IMR-90 (cell line): Measurements from ENCODE around the gene PGBD5.

ENCODE experiments used
- POLR2A ChIP-seq: IDR thresholded peaks from 2 replicates; pipeline ENCODE4 v1.6.1; 2012; ENCODE audit warnings: mild to moderate bottlenecking, low read depth, low read length
- RFX5 ChIP-seq: IDR thresholded peaks from 2 replicates; pipeline ENCODE4 v1.8.0; 2012; ENCODE audit warnings: low read depth, mild to moderate bottlenecking, low read length, moderate library complexity
- TF ChIP-seq, protein P1 (sequence below): fragments of 150-350 bp; IDR thresholded peaks from 2 replicates; pipeline ENCODE4 v1.6.1; 2017; ENCODE audit warnings: mild to moderate bottlenecking, antibody characterized with exemption, low read length, low read depth
- TF ChIP-seq, protein P2 (sequence below): conservative IDR thresholded peaks from 2 replicates; pipeline ENCODE4 v1.5.1; 2012; ENCODE audit warnings: mild to moderate bottlenecking, low read depth, low read length, improper control_type of control experiment

DNA sequence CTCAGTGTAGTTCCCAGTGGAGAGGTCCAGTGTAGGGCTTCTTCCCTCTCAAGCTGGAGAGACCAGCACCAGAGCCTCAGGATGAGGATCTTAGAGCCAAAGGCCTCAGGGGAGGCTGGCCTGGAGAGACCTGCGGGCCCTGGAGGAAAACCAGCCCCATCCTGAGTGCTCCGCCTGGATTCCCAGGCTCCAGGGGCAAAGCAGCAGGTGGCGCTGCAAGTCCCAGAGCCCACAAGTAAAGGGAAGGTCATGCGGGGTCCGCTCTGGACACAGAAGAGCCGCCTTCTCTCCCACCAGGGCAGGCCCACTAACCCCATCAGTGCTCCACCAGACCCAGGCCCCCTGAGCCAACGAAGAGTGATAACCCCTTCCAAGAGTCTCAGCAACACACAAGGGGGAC, 22.7 kb downstream of the PGBD5 start:
- no peak for TF ChIP-seq POLR2A
- TF ChIP-seq, protein P1, sequence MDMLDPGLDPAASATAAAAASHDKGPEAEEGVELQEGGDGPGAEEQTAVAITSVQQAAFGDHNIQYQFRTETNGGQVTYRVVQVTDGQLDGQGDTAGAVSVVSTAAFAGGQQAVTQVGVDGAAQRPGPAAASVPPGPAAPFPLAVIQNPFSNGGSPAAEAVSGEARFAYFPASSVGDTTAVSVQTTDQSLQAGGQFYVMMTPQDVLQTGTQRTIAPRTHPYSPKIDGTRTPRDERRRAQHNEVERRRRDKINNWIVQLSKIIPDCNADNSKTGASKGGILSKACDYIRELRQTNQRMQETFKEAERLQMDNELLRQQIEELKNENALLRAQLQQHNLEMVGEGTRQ: no peak
- TF ChIP-seq, protein P2, sequence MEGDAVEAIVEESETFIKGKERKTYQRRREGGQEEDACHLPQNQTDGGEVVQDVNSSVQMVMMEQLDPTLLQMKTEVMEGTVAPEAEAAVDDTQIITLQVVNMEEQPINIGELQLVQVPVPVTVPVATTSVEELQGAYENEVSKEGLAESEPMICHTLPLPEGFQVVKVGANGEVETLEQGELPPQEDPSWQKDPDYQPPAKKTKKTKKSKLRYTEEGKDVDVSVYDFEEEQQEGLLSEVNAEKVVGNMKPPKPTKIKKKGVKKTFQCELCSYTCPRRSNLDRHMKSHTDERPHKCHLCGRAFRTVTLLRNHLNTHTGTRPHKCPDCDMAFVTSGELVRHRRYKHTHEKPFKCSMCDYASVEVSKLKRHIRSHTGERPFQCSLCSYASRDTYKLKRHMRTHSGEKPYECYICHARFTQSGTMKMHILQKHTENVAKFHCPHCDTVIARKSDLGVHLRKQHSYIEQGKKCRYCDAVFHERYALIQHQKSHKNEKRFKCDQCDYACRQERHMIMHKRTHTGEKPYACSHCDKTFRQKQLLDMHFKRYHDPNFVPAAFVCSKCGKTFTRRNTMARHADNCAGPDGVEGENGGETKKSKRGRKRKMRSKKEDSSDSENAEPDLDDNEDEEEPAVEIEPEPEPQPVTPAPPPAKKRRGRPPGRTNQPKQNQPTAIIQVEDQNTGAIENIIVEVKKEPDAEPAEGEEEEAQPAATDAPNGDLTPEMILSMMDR: no peak
- no peak for TF ChIP-seq RFX5
